Mesenchymal stem cell (in vitro differentiated cells and primary cell): ENCODE results near the gene CDKN1A.
A peak's percentile ranks its signal among the peaks of the same experiment; 100 is the strongest.

Source experiments
- DNase-seq: peaks from one replicate; pipeline ENCODE4 v3.0.0-alpha.2; 2013
- H2AFZ ChIP-seq: one replicate; pipeline ENCODE4 v1.6.1; 2013; ENCODE audit warnings: low read depth, mild to moderate bottlenecking, control low read depth, inconsistent platforms, low read length, moderate library complexity
- H2AK5ac ChIP-seq: 2 replicates; pipeline ENCODE4 v1.6.1; 2013; ENCODE audit warnings: low read length, moderate library complexity, mild to moderate bottlenecking, inconsistent platforms; ENCODE audit not compliant: severe bottlenecking
- H2BK120ac ChIP-seq: one replicate; pipeline ENCODE4 v1.6.1; 2013; ENCODE audit warnings: low read depth, mild to moderate bottlenecking, inconsistent platforms, low read length, moderate library complexity
- H2BK12ac ChIP-seq, 2 experiments: one replicate each; pipeline ENCODE4 v1.6.1; 2013; ENCODE audit warnings: inconsistent platforms in 2 of 2, low read length in 2 of 2, mild to moderate bottlenecking in 2 of 2, moderate library complexity in 2 of 2, control low read depth in 1 of 2
- H2BK15ac ChIP-seq: one replicate; pipeline ENCODE4 v1.6.1; 2013; ENCODE audit warnings: mild to moderate bottlenecking, low read depth, inconsistent platforms; ENCODE audit not compliant: poor library complexity, severe bottlenecking
- H2BK5ac ChIP-seq: 2 replicates; pipeline ENCODE4 v1.6.1; 2013; ENCODE audit warnings: low read depth, mild to moderate bottlenecking, low read length, control low read depth, inconsistent platforms; ENCODE audit not compliant: poor library complexity, severe bottlenecking
- H3K14ac ChIP-seq, 2 experiments: one replicate each; pipeline ENCODE4 v1.6.1; 2013; ENCODE audit warnings: inconsistent platforms in 2 of 2, low read length in 2 of 2, control low read depth in 1 of 2, mild to moderate bottlenecking in 1 of 2, moderate library complexity in 1 of 2
- H3K18ac ChIP-seq, 2 experiments: one replicate each; pipeline ENCODE4 v1.6.1; 2013; ENCODE audit warnings: inconsistent platforms in 2 of 2, low read length in 2 of 2, control low read depth in 1 of 2, low read depth in 1 of 2, mild to moderate bottlenecking in 1 of 2
- H3K23ac ChIP-seq, 2 experiments: one replicate each; pipeline ENCODE4 v1.6.1; 2013; ENCODE audit warnings: inconsistent platforms in 2 of 2, low read length in 2 of 2, mild to moderate bottlenecking in 2 of 2, moderate library complexity in 2 of 2, control low read depth in 1 of 2
- H3K27ac ChIP-seq: 2 replicates; pipeline ENCODE4 v1.5.1; 2013; ENCODE audit warnings: mild to moderate bottlenecking, moderate library complexity, low read length, control low read depth, inconsistent platforms; ENCODE audit not compliant: poor library complexity, severe bottlenecking
- H3K27me3 ChIP-seq, 2 experiments: 2 replicates each; pipeline versions ENCODE4 v1.6.1 to v1.7.0; 2013; ENCODE audit warnings: low read length in 2 of 2, mild to moderate bottlenecking in 2 of 2, moderate library complexity in 2 of 2, control low read depth in 1 of 2, inconsistent platforms in 1 of 2; ENCODE audit not compliant: control insufficient read depth in 1 of 2, insufficient read depth in 1 of 2
- H3K36me3 ChIP-seq, 2 experiments: 2 replicates each; pipeline versions ENCODE4 v1.6.1 to v1.7.0; 2013; ENCODE audit warnings: low read length in 2 of 2, control low read depth in 1 of 2, inconsistent platforms in 1 of 2, low read depth in 1 of 2, mild to moderate bottlenecking in 1 of 2; ENCODE audit not compliant: insufficient read depth in 2 of 2, control insufficient read depth in 1 of 2
- H3K4ac ChIP-seq, 2 experiments: one replicate each; pipeline ENCODE4 v1.6.1; 2013; ENCODE audit warnings: inconsistent platforms in 2 of 2, low read length in 2 of 2, mild to moderate bottlenecking in 2 of 2, moderate library complexity in 2 of 2, control low read depth in 1 of 2, low read depth in 1 of 2
- H3K4me1 ChIP-seq: 2 replicates; pipeline ENCODE4 v1.6.1; 2013; ENCODE audit warnings: low read depth, low read length, control low read depth; ENCODE audit not compliant: control insufficient read depth, insufficient read depth
- H3K4me2 ChIP-seq: 2 replicates; pipeline ENCODE4 v1.6.1; 2013; ENCODE audit warnings: low read length, mild to moderate bottlenecking, inconsistent platforms; ENCODE audit not compliant: poor library complexity, severe bottlenecking
- H3K4me3 ChIP-seq, 2 experiments: 2 replicates each; pipeline versions ENCODE4 v1.5.1 to v1.7.0; 2013; ENCODE audit warnings: low read length in 2 of 2, mild to moderate bottlenecking in 2 of 2, control low read depth in 1 of 2, low read depth in 1 of 2; ENCODE audit not compliant: insufficient read depth in 1 of 2
- H3K79me1 ChIP-seq: replicated peaks from 2 replicates; pipeline ENCODE4 v1.6.1; 2013; ENCODE audit warnings: mild to moderate bottlenecking, control low read depth, low read length, inconsistent platforms; ENCODE audit not compliant: poor library complexity, severe bottlenecking
- H3K9ac ChIP-seq: 2 replicates; pipeline ENCODE4 v1.7.0; 2013; ENCODE audit warnings: mild to moderate bottlenecking, low read length, moderate library complexity
- H3K9me3 ChIP-seq: 2 replicates; pipeline ENCODE4 v1.7.0; 2013; ENCODE audit warnings: mild to moderate bottlenecking, low read length; ENCODE audit not compliant: control insufficient read depth
- H4K8ac ChIP-seq: one replicate; pipeline ENCODE4 v1.6.1; 2013; ENCODE audit warnings: inconsistent platforms, mild to moderate bottlenecking, low read length, moderate library complexity
- H4K91ac ChIP-seq: one replicate; pipeline ENCODE4 v1.6.1; 2013; ENCODE audit warnings: mild to moderate bottlenecking, low read length, inconsistent platforms
- WGBS: methylation state at CpG from one replicate; pipeline ENCODE4 v1.1.7; 2013; ENCODE audit warnings: mixed read lengths; 5-methylcytosine and 5-hydroxymethylcytosine counted together

Gene CDKN1A

DNA sequence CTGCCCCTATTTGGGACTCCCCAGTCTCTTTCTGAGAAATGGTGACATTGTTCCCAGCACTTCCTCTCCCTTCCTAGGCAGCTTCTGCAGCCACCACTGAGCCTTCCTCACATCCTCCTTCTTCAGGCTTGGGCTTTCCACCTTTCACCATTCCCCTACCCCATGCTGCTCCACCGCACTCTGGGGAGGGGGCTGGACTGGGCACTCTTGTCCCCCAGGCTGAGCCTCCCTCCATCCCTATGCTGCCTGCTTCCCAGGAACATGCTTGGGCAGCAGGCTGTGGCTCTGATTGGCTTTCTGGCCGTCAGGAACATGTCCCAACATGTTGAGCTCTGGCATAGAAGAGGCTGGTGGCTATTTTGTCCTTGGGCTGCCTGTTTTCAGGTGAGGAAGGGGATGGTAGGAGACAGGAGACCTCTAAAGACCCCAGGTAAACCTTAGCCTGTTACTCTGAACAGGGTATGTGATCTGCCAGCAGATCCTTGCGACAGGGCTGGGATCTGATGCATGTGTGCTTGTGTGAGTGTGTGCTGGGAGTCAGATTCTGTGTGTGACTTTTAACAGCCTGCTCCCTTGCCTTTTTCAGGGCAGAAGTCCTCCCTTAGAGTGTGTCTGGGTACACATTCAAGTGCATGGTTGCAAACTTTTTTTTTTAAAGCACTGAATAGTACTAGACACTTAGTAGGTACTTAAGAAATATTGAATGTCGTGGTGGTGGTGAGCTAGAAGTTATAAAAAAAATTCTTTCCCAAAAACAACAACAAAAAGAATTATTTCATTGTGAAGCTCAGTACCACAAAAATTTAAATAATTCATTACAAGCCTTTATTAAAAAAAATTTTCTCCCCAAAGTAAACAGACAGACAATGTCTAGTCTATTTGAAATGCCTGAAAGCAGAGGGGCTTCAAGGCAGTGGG lies 2.1 kb upstream of the CDKN1A start:
- H2BK5ac ChIP-seq: peak overlapping the region; percentile 99
- H3K4me3 ChIP-seq: peak overlapping the region in 1 of 2 experiments; percentile 69
- WGBS: 47% methylated on average over 3 of the region's 4 CpGs
- no peaks in the 10 kb centered on the region for H3K9me3 ChIP-seq
- H3K18ac ChIP-seq: peak overlapping the region; percentile 99 to 100
- H2AK5ac ChIP-seq: peak overlapping the region; percentile 100
- no peaks in the 10 kb centered on the region for H3K27me3 ChIP-seq
- peak overlapping the region in 1 of 2 experiments; percentile 79 for H3K23ac ChIP-seq
- H3K4me2 ChIP-seq: no peak overlapping the region
- peaks cover 4 to 13% of the 10 kb centered on the region in 2 experiments for H3K36me3 ChIP-seq
- peak overlapping the region; percentile 20 for H2AFZ ChIP-seq
- peak overlapping the region; percentile 100 for H3K4ac ChIP-seq
- peak overlapping the region; percentile 100 for H4K91ac ChIP-seq
- peak overlapping the region; percentile 77 for H2BK15ac ChIP-seq
- peaks cover 2% of the 10 kb centered on the region for H3K79me1 ChIP-seq
- peak overlapping the region; percentile 97 to 100 for H2BK12ac ChIP-seq
- peak overlapping the region; percentile 98 for H3K27ac ChIP-seq
- H4K8ac ChIP-seq: peak overlapping the region; percentile 99
- peak overlapping the region; percentile 94 for H2BK120ac ChIP-seq
- peaks cover 14% of the 10 kb centered on the region for H3K4me1 ChIP-seq
- peak; percentile 69 for DNase-seq
- peak overlapping the region; percentile 87 to 99 for H3K14ac ChIP-seq
- H3K9ac ChIP-seq: peak overlapping the region; percentile 99

DNA sequence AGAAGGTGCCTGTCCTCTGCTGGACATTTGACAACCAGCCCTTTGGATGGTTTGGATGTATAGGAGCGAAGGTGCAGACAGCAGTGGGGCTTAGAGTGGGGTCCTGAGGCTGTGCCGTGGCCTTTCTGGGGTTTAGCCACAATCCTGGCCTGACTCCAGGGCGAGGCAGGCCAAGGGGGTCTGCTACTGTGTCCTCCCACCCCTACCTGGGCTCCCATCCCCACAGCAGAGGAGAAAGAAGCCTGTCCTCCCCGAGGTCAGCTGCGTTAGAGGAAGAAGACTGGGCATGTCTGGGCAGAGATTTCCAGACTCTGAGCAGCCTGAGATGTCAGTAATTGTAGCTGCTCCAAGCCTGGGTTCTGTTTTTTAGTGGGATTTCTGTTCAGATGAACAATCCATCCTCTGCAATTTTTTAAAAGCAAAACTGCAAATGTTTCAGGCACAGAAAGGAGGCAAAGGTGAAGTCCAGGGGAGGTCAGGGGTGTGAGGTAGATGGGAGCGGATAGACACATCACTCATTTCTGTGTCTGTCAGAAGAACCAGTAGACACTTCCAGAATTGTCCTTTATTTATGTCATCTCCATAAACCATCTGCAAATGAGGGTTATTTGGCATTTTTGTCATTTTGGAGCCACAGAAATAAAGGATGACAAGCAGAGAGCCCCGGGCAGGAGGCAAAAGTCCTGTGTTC lies 1.3 kb upstream of the CDKN1A start:
- 70% methylated on average over 5 of the region's 7 CpGs for WGBS
- Histone ChIP-seq H3K4ac (peak overlapping the region; percentile 100), H3K4me2 (peak overlapping the region; percentile 26), H2BK120ac (peak overlapping the region; percentile 94), H3K23ac (peak overlapping the region in 1 of 2 experiments; percentile 79), H2BK15ac (peak overlapping the region; percentile 73), H3K4me3 (peak overlapping the region in 1 of 2 experiments; percentile 69), H2AK5ac (peak overlapping the region; percentile 100), H3K27me3 (no peaks in the 10 kb centered on the region), H2BK12ac (peak overlapping the region; percentile 97 to 100), H3K36me3 (peaks cover 4 to 19% of the 10 kb centered on the region in 2 experiments), H3K4me1 (peaks cover 17% of the 10 kb centered on the region), H3K9ac (peak overlapping the region; percentile 99), H4K8ac (peak overlapping the region; percentile 67), H3K27ac (peak overlapping the region; percentile 98), H3K18ac (peak overlapping the region; percentile 84 to 94), H4K91ac (peak overlapping the region; percentile 100), H3K79me1 (peaks cover 2% of the 10 kb centered on the region), H2AFZ (no peak overlapping the region), H3K14ac (peak overlapping the region in 1 of 2 experiments; percentile 95), H3K9me3 (no peaks in the 10 kb centered on the region), H2BK5ac (peak overlapping the region; percentile 99)
- DNase-seq: peak; percentile 44

DNA sequence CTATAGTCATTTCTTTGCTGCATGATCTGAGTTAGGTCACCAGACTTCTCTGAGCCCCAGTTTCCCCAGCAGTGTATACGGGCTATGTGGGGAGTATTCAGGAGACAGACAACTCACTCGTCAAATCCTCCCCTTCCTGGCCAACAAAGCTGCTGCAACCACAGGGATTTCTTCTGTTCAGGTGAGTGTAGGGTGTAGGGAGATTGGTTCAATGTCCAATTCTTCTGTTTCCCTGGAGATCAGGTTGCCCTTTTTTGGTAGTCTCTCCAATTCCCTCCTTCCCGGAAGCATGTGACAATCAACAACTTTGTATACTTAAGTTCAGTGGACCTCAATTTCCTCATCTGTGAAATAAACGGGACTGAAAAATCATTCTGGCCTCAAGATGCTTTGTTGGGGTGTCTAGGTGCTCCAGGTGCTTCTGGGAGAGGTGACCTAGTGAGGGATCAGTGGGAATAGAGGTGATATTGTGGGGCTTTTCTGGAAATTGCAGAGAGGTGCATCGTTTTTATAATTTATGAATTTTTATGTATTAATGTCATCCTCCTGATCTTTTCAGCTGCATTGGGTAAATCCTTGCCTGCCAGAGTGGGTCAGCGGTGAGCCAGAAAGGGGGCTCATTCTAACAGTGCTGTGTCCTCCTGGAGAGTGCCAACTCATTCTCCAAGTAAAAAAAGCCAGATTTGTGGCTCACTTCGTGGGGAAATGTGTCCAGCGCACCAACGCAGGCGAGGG lies 594 bp upstream of the CDKN1A start:
- DNase-seq: peak; percentile 39
- Histone ChIP-seq H3K27ac (peak overlapping the region; percentile 98), H4K8ac (no peak overlapping the region), H2BK120ac (peak overlapping the region; percentile 94), H3K79me1 (peaks cover 2% of the 10 kb centered on the region), H2BK5ac (peak overlapping the region; percentile 99), H3K4ac (peak overlapping the region in 1 of 2 experiments; percentile 94), H2BK12ac (peak overlapping the region; percentile 59 to 100), H3K9me3 (no peaks in the 10 kb centered on the region), H2BK15ac (no peak overlapping the region), H3K18ac (peak overlapping the region; percentile 84 to 94), H3K23ac (no peak overlapping the region), H3K36me3 (peaks cover 12 to 26% of the 10 kb centered on the region in 2 experiments), H3K4me1 (peaks cover 24% of the 10 kb centered on the region), H3K9ac (peak overlapping the region; percentile 99), H2AK5ac (peak overlapping the region; percentile 100), H3K4me2 (peak overlapping the region; percentile 55), H4K91ac (peak overlapping the region; percentile 93), H3K14ac (peak overlapping the region in 1 of 2 experiments; percentile 6), H3K27me3 (no peaks in the 10 kb centered on the region), H2AFZ (no peak overlapping the region), H3K4me3 (peak overlapping the region in 1 of 2 experiments; percentile 69)
- 19% methylated on average over 7 of the region's 10 CpGs for WGBS
